DOHH2 (cell line): Measurements from ENCODE around the gene MCM6.

Experiments used
- CTCF ChIP-seq: fragments of 200-600 bp; sonication (generic); IDR thresholded peaks from one replicate; pipeline ENCODE4 v1.5.1; 2014; ENCODE audit warnings: antibody characterized with exemption, mild to moderate bottlenecking, low read depth, low read length; ENCODE audit not compliant: poor library complexity, severe bottlenecking
- EZH2phosphoT487 ChIP-seq: fragments of 200-600 bp; sonication (generic); IDR thresholded peaks from 2 replicates; pipeline ENCODE4 v1.6.1; 2017; ENCODE audit warnings: borderline replicate concordance, mild to moderate bottlenecking, antibody characterized with exemption, low read length, moderate library complexity, mixed read lengths

GRCh38 chr2:135882415-135882814 lies 6.2 kb upstream of the MCM6 start:
- no peak for TF ChIP-seq CTCF
- no peak for TF ChIP-seq EZH2phosphoT487
